Medulla oblongata (tissue), 1 donor: ENCODE measurements around the gene OR4K17.
"Not testable (repeated sequence)": the region's sequence is repeated elsewhere in the genome, so short reads cannot be mapped to it uniquely, and the experiment has no call there.

Experiments
- DNase-seq: peaks from one replicate; pipeline ENCODE4 v3.0.0-alpha.2; 2015; ENCODE audit errors: extremely low spot score

Gene OR4K17

GRCh38 chr14:20110438-20110837 is at the start of gene OR4K17:
Gene OR4K17 (plus strand): TSS chr14:20110739. CDS start chr14:20117500, 6,761 bp downstream.
- no peak for DNase-seq

DNA sequence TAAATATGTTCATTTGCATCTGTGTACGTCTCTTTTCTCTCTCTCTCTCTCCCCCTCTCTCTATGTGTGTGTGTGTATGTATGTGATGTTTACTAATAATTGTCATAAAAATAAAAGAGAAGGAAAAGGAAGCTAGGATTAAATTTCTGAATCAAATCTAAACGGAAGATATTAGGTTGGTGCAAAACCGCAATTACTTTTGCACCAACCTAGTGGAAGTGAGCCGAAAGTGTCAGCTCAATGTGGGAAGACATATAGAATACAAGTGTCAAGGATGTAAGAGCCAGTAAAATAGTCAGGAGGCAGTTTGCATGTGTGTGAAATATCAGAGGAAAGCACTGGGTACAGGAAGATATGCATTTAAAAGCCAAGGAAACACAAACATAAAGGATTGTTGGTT is 18.5 kb upstream of the OR4K17 start:
- DNase-seq = no peak

- DNase-seq = no peak
These were observed 17.1 kb upstream of the OR4K17 start for GRCh38 chr14:20093442-20093841.

DNA sequence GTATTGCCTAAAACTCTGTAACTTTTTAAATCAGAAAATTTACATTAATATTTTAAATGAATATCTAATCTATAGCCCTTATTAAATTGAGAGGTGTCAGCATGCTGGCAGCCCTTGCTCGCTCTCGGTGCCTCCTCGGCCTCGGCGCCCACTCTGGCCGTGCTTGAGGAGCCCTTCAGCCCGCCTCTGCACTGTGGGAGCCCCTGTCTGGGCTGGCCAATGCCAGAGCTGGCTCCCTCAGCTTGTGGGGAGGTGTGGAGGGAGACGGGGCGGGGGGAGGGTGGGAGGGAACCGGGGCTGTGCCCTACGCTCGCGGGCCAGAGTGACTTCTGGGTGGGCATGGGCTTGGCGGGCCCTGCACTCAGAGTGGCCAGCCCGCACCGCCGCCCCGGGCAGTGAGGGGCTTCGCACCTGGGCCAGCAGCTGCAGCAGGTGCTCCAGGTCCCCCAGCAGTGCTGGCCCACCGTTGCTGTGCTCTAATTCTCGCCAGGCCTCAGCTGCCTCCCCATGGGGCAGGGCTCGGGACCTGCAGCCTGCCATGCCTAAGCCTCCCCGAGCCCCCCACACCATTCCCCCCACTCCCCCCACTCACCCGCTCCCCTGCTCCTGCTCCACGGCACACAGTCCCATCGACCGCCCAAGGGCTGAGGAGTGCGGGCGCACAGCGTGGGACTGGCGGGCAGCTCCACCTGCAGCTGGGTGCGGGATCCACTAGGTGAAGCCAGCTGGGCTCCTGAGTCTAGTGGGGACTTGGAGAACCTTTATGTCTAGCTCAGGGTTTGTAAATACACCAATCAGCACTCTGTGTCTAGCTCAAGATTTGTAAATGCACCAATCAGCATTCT is 11.4 kb upstream of the OR4K17 start:
- not testable (repeated sequence) for DNase-seq

- no peak for DNase-seq
These were observed 1.8 kb downstream of the OR4K17 start for GRCh38 chr14:20112321-20112720.

GRCh38 chr14:20116748-20117147 is 6.2 kb downstream of the OR4K17 start:
- DNase-seq = no peak

GRCh38 chr14:20118795-20119194 is 8.3 kb downstream of the OR4K17 start:
- DNase-seq = no peak

GRCh38 chr14:20138520-20138919 is 28.0 kb downstream of the OR4K17 start, which contains the start of gene OR4N5:
Gene OR4N5 (plus strand): TSS chr14:20138820. CDS start chr14:20143736, 4,916 bp downstream.
- no peak for DNase-seq

DNA sequence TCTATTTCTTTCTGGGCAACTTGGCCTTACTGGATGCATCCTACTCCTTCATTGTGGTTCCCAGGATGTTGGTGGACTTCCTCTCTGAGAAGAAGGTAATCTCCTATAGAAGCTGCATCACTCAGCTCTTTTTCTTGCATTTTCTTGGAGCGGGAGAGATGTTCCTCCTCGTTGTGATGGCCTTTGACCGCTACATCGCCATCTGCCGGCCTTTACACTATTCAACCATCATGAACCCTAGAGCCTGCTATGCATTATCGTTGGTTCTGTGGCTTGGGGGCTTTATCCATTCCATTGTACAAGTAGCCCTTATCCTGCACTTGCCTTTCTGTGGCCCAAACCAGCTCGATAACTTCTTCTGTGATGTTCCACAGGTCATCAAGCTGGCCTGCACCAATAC is 33.4 kb downstream of the OR4K17 start:
- DNase-seq = no peak

DNA sequence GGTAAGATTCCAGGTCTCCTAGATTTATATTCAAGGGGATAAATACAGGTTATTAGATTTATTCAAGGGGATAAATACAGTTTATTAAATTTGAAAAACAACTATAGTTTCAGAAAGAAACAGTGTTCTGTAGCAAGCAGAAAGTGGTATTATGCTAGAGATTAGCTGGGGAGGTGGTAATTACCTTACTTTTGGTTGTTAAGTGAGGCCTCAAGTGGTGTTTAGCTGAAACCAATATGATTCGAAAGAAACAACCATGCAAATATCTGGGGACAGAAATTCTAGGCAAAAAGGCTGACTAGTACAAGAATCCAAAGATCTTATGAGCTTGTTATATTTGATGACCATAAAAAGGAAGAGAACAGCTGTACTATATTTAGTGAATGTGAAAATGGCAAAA is 34.3 kb downstream of the OR4K17 start:
- DNase-seq = no peak

GRCh38 chr14:20164462-20164861 is 53.9 kb downstream of the OR4K17 start:
- no peak for DNase-seq

GRCh38 chr14:20167091-20167490 is 56.6 kb downstream of the OR4K17 start:
- no peak for DNase-seq

DNA sequence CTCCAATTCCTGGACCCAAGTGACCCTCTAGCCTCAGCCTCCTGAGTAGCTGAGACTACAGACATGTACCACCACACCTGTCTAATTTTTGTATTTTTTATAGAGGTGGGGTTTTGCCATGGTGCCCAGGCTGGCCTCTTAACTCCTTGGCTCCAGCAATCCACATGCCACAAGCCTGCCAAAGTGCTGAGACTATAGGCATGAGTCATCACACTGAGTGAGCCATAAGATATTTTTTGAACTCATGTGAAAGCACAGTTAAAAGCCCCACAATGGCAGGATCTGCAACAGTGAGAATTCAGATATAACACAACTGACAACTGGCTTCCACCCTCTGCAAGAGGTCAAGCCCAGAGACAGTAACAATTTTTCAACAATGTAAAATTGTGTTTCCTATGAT is 59.3 kb downstream of the OR4K17 start:
- not testable (repeated sequence) for DNase-seq
